ENCODE data around the gene MYADML2.

MYADML2 gene

DNA sequence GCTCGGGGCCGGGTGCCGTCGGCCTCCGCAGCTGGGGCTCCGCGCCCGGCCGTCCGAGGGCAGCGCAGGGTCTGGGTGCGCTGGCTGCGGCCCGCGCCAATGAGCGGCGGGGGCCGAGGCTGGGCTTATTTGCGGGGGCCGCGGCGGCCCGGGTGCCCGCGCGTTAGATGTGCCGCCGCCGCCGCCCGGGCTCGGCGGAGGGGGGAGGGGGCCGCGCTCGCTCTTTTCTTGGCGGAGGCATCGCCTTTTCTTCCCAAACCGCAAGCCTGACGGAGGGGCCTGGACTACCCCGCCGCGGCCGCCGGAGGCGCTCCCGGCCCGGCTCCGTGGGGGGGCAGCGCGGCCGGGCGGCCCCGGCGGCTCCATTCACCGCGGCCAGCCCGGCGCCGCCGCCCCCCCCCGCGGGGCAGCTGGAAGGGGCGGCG, 14.1 kb upstream of the MYADML2 start, which contains the start of gene NOTUM:
TSS of gene NOTUM (minus strand) at position 101 of the 425 bp plus-strand sequence. CDS start 278 bp downstream, outside the sequence.
- Histone ChIP-seq H3K36me3 (no peaks in the 10 kb centered on the region), H3K9me3 (no peaks in the 10 kb centered on the region), H3K27ac (no peak within 1 kb of the TSS), H3K27me3 (peaks cover 10 to 97% of the 10 kb centered on the region in 2 donors), H3K4me3 (peak within 1 kb of the TSS; percentile 25 to 44), H3K4me1 (peaks cover 0 to 29% (median 21%) of the 10 kb centered on the region in 4 donors)
- no peak for DNase-seq
- peak in 1 of 2 experiments; percentile 16 for TF ChIP-seq CTCF (IDR thresholded peaks at IDR 0.05)
- intact Hi-C loops (cut with DNase I; ENCODE audit: low total_unique reads) = loop anchor here (10.0 kb wide), 1 partner anchor 194 kb away; no protein-coding TSS in a partner anchor

GRCh38 chr17:81960130-81960958, 13.3 kb upstream of the MYADML2 start:
- intact Hi-C loops (cut with DNase I; ENCODE audit: low total_unique reads) = loop anchor here (10.0 kb wide), 1 partner anchor 194 kb away; no protein-coding TSS in a partner anchor
- Histone ChIP-seq H3K4me1 (peaks cover 0 to 29% (median 21%) of the 10 kb centered on the region in 4 donors), H3K27me3 (peaks cover 10 to 95% of the 10 kb centered on the region in 2 donors), H3K36me3 (no peaks in the 10 kb centered on the region), H3K9me3 (no peaks in the 10 kb centered on the region), H3K27ac (no peak overlapping the region), H3K4me3 (peak overlapping the region; percentile 25 to 44)
- DNase-seq = no peak
- no peak for TF ChIP-seq CTCF (IDR thresholded peaks at IDR 0.05)

- H3K27me3 ChIP-seq = peaks cover 10 to 97% of the 10 kb centered on the region in 2 donors
- intact Hi-C loops (cut with DNase I; ENCODE audit: low total_unique reads) = loop anchor here (2.0 to 10.0 kb wide), 2 partner anchors 61 to 195 kb away; no protein-coding TSS in a partner anchor
- no peaks in the 10 kb centered on the region for H3K36me3 ChIP-seq
- H3K27ac ChIP-seq = no peak overlapping the region
- TF ChIP-seq CTCF (IDR thresholded peaks at IDR 0.05) = peak; percentile 56 to 96
- H3K4me3 ChIP-seq = peak overlapping the region; percentile 25 to 44
- H3K4me1 ChIP-seq = peaks cover 0 to 29% (median 21%) of the 10 kb centered on the region in 4 donors
- no peaks in the 10 kb centered on the region for H3K9me3 ChIP-seq
- peak in 1 of 2 donors; percentile 46 for DNase-seq
Observed at GRCh38 chr17:81959362-81960129, 12.5 kb upstream of the MYADML2 start.

- no peak for TF ChIP-seq CTCF (IDR thresholded peaks at IDR 0.05)
- Histone ChIP-seq H3K27ac (no peak overlapping the region), H3K9me3 (no peaks in the 10 kb centered on the region), H3K27me3 (peaks cover 10 to 97% of the 10 kb centered on the region in 2 donors), H3K4me3 (no peak overlapping the region), H3K36me3 (no peaks in the 10 kb centered on the region), H3K4me1 (peaks cover 0 to 29% (median 21%) of the 10 kb centered on the region in 4 donors)
- intact Hi-C loops (cut with DNase I; ENCODE audit: low total_unique reads) = loop anchor here (2.0 kb wide), 1 partner anchor 62 kb away; no protein-coding TSS in a partner anchor
- no peak for DNase-seq
Observed at GRCh38 chr17:81958633-81959342, 11.8 kb upstream of the MYADML2 start.
